ENCODE measurements around the gene LRRC56.
"Not testable (repeated sequence)": the region's sequence is repeated elsewhere in the genome, so short reads cannot be mapped to it uniquely, and the experiment has no call there.

Gene LRRC56

GRCh38 chr11:515131-515530, 22.2 kb upstream of the LRRC56 start:
- TF ChIP-seq CTCF (IDR thresholded peaks at IDR 0.05; ENCODE audit: insufficient read depth, low read depth, low read length, missing control alignments): no peak
- H3K4me3 ChIP-seq (ENCODE audit: low read depth, low read length): no peak overlapping the region
- DNase-seq (ENCODE audit: low read depth): no peak

GRCh38 chr11:516400-516799, 20.9 kb upstream of the LRRC56 start:
- no peak overlapping the region for H3K4me3 ChIP-seq (ENCODE audit: low read depth, low read length)
- no peak for TF ChIP-seq CTCF (IDR thresholded peaks at IDR 0.05; ENCODE audit: insufficient read depth, low read depth, low read length, missing control alignments)
- DNase-seq (ENCODE audit: low read depth): no peak

GRCh38 chr11:516918-517685, 20.2 kb upstream of the LRRC56 start:
- not testable (repeated sequence) for H3K4me3 ChIP-seq (ENCODE audit: low read depth, low read length); DNase-seq (ENCODE audit: low read depth)

- TF ChIP-seq CTCF (IDR thresholded peaks at IDR 0.05; ENCODE audit: insufficient read depth, low read depth, low read length, missing control alignments): peak; percentile 67
- H3K4me3 ChIP-seq (ENCODE audit: low read depth, low read length): no peak overlapping the region
- DNase-seq (ENCODE audit: low read depth): peak; percentile 81
Observed at GRCh38 chr11:518463-519202, 18.7 kb upstream of the LRRC56 start.

GRCh38 chr11:520428-521176, 16.7 kb upstream of the LRRC56 start:
- no peak overlapping the region for H3K4me3 ChIP-seq (ENCODE audit: low read depth, low read length)
- no peak for TF ChIP-seq CTCF (IDR thresholded peaks at IDR 0.05; ENCODE audit: insufficient read depth, low read depth, low read length, missing control alignments)
- DNase-seq (ENCODE audit: low read depth): no peak

- no peak overlapping the region for H3K4me3 ChIP-seq (ENCODE audit: low read depth, low read length)
- DNase-seq (ENCODE audit: low read depth): no peak
- no peak for TF ChIP-seq CTCF (IDR thresholded peaks at IDR 0.05; ENCODE audit: insufficient read depth, low read depth, low read length, missing control alignments)
Observed at GRCh38 chr11:521177-521688, 16.1 kb upstream of the LRRC56 start.

- no peak for TF ChIP-seq CTCF (IDR thresholded peaks at IDR 0.05; ENCODE audit: insufficient read depth, low read depth, low read length, missing control alignments)
- no peak overlapping the region for H3K4me3 ChIP-seq (ENCODE audit: low read depth, low read length)
- no peak for DNase-seq (ENCODE audit: low read depth)
Observed at GRCh38 chr11:526192-526591, 11.1 kb upstream of the LRRC56 start.

Data from GM12865 (cell line).